GM18519 (cell line): ENCODE results near the gene PDLIM5.

Source experiments
- ATAC-seq: cut with Tn5 transposase; IDR thresholded peaks from one replicate; pipeline ENCODE4 v1.9.1; 2021; ENCODE audit warnings: mild to moderate bottlenecking, moderate library complexity; ENCODE audit not compliant: unreplicated experiment, low FRiP score

PDLIM5 gene

DNA sequence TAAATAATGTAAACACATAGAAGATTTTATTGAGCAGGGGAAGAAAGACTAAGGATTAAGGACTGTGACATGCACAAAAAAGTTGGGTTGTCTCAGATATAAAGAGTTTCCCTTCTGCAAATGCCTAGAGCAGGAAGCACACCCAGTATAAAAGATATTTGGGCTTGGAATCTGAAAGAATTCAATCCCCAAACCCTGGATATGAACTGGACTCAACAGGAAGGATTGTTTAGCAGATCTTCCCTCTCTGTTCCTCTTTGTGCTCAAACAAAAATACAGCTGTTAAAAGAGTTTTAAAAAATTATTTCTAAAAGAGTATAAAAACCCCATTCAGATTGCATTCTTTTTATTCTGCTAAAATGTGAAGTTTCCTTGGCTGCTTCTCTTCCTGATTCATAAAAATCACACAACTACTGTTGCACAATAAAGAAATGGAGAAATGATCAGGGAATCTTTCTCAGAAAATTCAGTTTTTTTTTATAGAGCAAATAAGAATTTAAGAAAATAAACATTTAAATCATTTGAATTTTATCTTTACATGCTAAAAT lies 71.4 kb downstream of the PDLIM5 start:
- ATAC-seq, result no peak

DNA sequence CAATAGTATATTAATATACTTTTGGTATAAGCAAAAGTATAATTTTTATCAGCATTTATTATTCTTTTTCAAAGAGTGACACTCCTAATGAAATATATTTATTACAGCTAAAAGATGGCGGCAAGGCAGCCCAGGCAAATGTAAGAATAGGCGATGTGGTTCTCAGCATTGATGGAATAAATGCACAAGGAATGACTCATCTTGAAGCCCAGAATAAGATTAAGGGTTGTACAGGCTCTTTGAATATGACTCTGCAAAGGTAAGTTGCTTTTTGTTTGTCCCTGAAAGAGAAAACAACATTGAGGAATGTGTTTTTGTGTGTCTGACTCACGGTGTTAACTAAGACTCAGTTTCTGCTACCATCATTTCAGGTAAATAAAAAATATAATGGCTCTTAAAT lies 71.9 kb downstream of the PDLIM5 start:
- ATAC-seq, result no peak

- peak; percentile 82 for ATAC-seq
Measured at GRCh38 chr4:94525993-94526728, 74.4 kb downstream of the PDLIM5 start.

DNA sequence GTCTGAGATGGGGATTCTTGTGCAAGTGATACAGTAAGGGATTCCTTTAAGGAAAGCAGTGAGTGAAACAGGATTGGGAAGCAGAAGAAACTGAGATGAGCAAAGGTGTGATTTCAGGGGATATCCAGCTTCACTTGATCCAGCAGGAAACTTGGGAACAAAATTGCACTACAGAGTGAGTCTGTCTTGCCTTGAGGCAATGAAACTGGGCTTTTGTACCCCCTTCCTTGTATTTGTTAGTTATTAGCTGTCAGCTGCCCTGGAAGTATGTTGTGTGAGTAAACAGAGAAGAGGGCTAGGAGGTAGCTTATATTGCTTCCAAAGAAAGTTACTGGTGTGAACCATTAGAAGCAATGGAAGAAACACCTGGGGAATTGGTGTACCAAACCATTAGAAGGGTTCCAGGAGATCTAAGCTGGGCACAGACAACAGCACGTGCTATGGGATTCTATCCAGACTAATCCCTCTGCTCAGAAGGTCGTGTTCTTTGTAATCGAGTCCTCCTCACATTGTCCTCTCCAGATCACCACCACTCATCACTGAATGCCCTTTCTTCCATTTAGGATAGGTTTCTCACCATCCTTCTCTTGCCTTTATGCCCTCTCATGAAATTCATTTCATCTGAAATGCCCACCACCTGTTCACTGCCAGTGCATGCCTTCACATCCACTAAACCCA lies 76.0 kb downstream of the PDLIM5 start:
- ATAC-seq, result no peak

- no peak for ATAC-seq
Measured at GRCh38 chr4:94528792-94529451, 77.2 kb downstream of the PDLIM5 start.

- no peak for ATAC-seq
Measured at GRCh38 chr4:94530073-94530472, 78.3 kb downstream of the PDLIM5 start.

GRCh38 chr4:94531991-94532789 lies 80.4 kb downstream of the PDLIM5 start:
- ATAC-seq, result no peak

- ATAC-seq, result no peak
Measured at GRCh38 chr4:94533405-94534223, 81.9 kb downstream of the PDLIM5 start.

DNA sequence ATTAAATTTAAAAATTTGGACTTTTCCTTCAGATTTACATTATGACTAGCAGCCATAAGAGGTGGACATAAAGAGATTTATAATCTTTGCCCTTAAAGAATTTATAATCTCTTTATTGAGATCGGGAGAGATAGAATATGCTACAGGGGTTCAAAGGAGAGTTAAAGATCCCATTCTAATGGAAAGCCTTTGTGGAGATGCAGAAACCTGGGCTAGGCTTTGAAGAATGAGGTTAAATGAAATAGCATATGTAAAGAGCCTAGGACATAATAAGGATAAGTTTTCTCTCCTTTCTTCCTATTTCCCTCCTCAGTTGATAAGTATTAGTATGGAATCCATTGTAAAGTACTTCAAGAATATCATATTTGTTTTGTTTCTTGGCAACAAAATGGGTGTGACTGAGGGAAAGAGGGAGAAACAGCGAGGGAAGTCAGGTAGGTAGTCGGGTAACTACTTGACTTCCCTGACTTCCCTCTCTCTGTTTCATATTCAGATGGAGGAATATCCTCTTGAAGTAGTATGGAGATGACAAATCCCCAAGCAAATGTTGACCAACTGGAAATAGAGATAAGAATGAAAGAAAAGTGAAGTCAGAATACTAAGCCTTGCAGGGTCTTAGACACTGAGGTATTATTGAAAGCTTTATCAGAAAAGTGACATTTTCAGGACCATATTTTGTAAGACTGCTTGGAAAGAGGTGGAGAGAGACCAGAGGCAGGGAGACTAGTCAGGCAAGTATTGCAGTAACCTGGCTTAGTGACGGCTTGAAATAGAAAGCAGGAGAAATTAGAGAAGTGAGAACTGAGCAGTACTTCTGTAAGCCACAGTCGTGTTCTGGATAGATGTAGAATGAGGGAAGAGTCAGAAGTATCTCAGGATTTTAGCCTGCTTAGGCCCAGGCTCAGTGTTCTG lies 82.9 kb downstream of the PDLIM5 start:
- ATAC-seq, result peak; percentile 87

DNA sequence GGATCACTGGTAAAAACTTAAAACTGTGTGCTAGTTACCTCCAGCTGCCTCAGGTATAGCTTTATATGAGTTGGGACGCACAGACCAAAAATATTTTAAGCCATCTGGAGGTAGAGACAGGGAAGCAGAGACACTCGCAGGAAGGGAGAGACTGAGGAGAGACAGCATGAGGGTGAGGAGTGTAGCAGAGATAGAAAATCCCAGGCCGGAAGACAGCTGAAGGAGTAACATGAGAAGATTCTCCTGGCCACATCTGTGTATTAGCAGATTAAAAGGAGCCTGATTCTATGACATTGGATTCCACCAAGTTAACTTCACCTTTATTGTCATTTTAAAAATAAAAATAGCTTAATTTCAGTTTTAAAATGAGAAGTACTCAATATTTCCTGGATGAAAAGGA lies 84.3 kb downstream of the PDLIM5 start:
- ATAC-seq, result no peak

- no peak for ATAC-seq
Measured at GRCh38 chr4:94536649-94537469, 85.1 kb downstream of the PDLIM5 start.

DNA sequence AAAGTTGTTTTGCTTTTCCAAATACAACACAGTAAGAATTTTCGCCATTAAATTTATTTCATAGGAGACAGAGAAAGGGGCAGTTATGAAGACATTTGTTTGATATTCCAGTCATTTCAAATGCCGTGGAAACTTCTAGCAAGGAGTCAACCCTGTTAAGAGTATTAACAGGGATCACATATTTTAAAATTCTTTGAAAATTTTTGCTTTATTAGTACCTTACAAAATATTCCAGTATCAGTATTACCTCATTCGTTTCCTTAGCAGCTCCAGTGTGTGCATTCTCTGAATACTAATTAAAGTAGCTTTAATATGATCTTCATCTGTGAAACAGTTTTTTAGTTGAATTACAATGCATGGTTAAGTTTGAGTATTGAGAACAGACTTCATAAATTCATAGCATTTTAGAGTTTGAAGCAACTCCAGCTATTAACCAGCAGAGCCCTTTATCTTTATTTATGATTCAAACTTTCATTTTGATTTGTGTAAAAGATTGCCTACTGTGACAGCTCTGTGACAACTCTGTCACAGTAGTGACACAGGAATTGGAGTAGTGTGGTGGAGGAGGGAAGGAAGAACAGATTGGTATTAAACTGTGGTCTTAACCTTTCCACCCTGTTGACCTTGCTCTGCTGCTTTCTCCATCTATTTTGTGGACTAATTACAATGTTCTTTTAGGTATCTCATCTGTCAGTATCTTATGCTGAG lies 86.3 kb downstream of the PDLIM5 start:
- ATAC-seq, result no peak

GRCh38 chr4:94540476-94540875 lies 88.7 kb downstream of the PDLIM5 start:
- no peak for ATAC-seq

GRCh38 chr4:94544811-94545210 lies 93.1 kb downstream of the PDLIM5 start:
- ATAC-seq, result no peak

DNA sequence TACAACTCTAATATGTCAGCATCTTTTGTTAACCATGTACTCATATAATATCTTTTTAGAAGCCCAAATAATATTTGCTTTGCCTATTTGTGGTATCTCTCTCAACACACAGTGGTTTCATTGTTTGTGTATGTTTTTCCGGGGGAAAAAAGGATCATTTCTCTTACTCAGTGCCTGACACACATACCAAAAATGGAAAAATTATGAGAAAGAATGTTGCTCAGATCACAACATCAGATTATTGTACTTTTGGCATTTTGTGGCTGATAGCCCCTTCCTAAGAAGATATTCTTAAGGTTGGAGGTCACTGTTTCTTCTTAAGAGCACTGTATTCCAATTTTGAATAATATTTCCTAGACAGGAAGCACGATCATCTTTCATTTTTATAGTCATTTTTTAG lies 93.6 kb downstream of the PDLIM5 start:
- ATAC-seq, result no peak

DNA sequence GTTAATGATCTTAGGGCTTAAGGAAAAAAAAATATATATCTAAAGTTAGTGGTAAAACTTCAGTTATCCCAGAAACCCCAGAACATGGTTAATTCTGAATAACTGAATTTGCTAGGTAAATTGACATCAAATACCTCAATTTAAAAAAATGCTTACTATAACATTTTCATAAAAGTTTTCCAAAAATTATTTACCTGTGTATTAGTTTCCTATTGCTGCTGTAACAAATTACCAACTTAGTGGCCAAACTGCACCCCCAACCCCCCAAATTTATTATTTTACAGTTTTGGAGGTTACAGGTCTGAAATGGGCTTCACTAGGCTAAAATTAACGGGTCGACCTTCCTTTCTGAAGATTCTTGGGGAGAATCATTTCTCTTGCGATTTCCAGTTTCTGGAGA lies 95.2 kb downstream of the PDLIM5 start:
- no peak for ATAC-seq

GRCh38 chr4:94548571-94548970 lies 96.8 kb downstream of the PDLIM5 start:
- no peak for ATAC-seq
